Muscle layer of duodenum (tissue), 2 donors: ENCODE data around the gene HTR3A.

ENCODE experiments used
- H3K27ac ChIP-seq: one replicate; pipeline ENCODE4 v1.7.0; 2013; ENCODE audit warnings: mild to moderate bottlenecking, low read length
- H3K27me3 ChIP-seq: one replicate; pipeline ENCODE4 v1.7.0; 2013; ENCODE audit warnings: low read depth, mild to moderate bottlenecking, control low read depth, low read length
- H3K36me3 ChIP-seq, 2 donors: one replicate each; pipeline ENCODE4 v1.7.0; 2013; ENCODE audit warnings: low read length in 2 of 2, control low read depth in 1 of 2, mild to moderate bottlenecking in 1 of 2; ENCODE audit not compliant: insufficient read depth in 2 of 2, control insufficient read depth in 1 of 2
- H3K4me1 ChIP-seq, 2 donors: one replicate each; pipeline ENCODE4 v1.7.0; 2013; ENCODE audit warnings: low read length in 2 of 2, mild to moderate bottlenecking in 2 of 2, control low read depth in 1 of 2, moderate library complexity in 1 of 2; ENCODE audit not compliant: insufficient read depth in 2 of 2, control insufficient read depth in 1 of 2
- H3K4me3 ChIP-seq, 2 donors: one replicate each; pipeline ENCODE4 v1.7.0; 2013; ENCODE audit warnings: low read length in 2 of 2, low read depth in 1 of 2, mild to moderate bottlenecking in 1 of 2
- H3K9me3 ChIP-seq, 2 donors: one replicate each; pipeline ENCODE4 v1.7.0; 2013; ENCODE audit warnings: low read length in 2 of 2, control low read depth in 1 of 2, mild to moderate bottlenecking in 1 of 2; ENCODE audit not compliant: control insufficient read depth in 1 of 2
- donor health status: healthy.

Gene HTR3A

GRCh38 chr11:113949891-113950290 lies 25.0 kb upstream of the HTR3A start:
- Histone ChIP-seq H3K4me1 (no peaks in the 10 kb centered on the region), H3K27ac (no peak overlapping the region), H3K9me3 (no peaks in the 10 kb centered on the region), H3K36me3 (no peaks in the 10 kb centered on the region), H3K4me3 (no peak overlapping the region), H3K27me3 (no peaks in the 10 kb centered on the region)

- Histone ChIP-seq H3K27ac (no peak overlapping the region), H3K36me3 (no peaks in the 10 kb centered on the region), H3K9me3 (no peaks in the 10 kb centered on the region), H3K27me3 (no peaks in the 10 kb centered on the region), H3K4me3 (no peak overlapping the region), H3K4me1 (no peaks in the 10 kb centered on the region)
Measured at GRCh38 chr11:113951537-113951936, 23.4 kb upstream of the HTR3A start.

- Histone ChIP-seq H3K27ac (no peak overlapping the region), H3K4me1 (no peaks in the 10 kb centered on the region), H3K36me3 (no peaks in the 10 kb centered on the region), H3K4me3 (no peak overlapping the region), H3K27me3 (no peaks in the 10 kb centered on the region), H3K9me3 (no peaks in the 10 kb centered on the region)
Measured at GRCh38 chr11:113952070-113952469, 22.8 kb upstream of the HTR3A start.

- Histone ChIP-seq H3K9me3 (no peaks in the 10 kb centered on the region), H3K27me3 (no peaks in the 10 kb centered on the region), H3K36me3 (no peaks in the 10 kb centered on the region), H3K4me1 (no peaks in the 10 kb centered on the region), H3K27ac (no peak overlapping the region), H3K4me3 (no peak overlapping the region)
Measured at GRCh38 chr11:113952588-113952987, 22.3 kb upstream of the HTR3A start.

- H3K4me1 ChIP-seq, result no peaks in the 10 kb centered on the region
- no peaks in the 10 kb centered on the region for H3K27me3 ChIP-seq
- H3K27ac ChIP-seq, result no peak overlapping the region
- H3K36me3 ChIP-seq, result no peaks in the 10 kb centered on the region
- H3K4me3 ChIP-seq, result no peak overlapping the region
- H3K9me3 ChIP-seq, result no peaks in the 10 kb centered on the region
Measured at GRCh38 chr11:113954235-113954634, 20.7 kb upstream of the HTR3A start.

- Histone ChIP-seq H3K4me1 (no peaks in the 10 kb centered on the region), H3K4me3 (no peak overlapping the region), H3K27me3 (no peaks in the 10 kb centered on the region), H3K36me3 (no peaks in the 10 kb centered on the region), H3K27ac (no peak overlapping the region), H3K9me3 (no peaks in the 10 kb centered on the region)
Measured at GRCh38 chr11:113956986-113957385, 17.9 kb upstream of the HTR3A start.

- no peak overlapping the region for H3K4me3 ChIP-seq
- H3K27ac ChIP-seq, result no peak overlapping the region
- H3K4me1 ChIP-seq, result no peaks in the 10 kb centered on the region
- H3K9me3 ChIP-seq, result no peaks in the 10 kb centered on the region
- H3K27me3 ChIP-seq, result no peaks in the 10 kb centered on the region
- no peaks in the 10 kb centered on the region for H3K36me3 ChIP-seq
Measured at GRCh38 chr11:113960702-113961330, 14.1 kb upstream of the HTR3A start.

GRCh38 chr11:113967361-113967760 lies 7.5 kb upstream of the HTR3A start:
- no peak overlapping the region for H3K4me3 ChIP-seq
- H3K4me1 ChIP-seq, result no peaks in the 10 kb centered on the region
- H3K36me3 ChIP-seq, result no peaks in the 10 kb centered on the region
- no peaks in the 10 kb centered on the region for H3K27me3 ChIP-seq
- H3K27ac ChIP-seq, result no peak overlapping the region
- H3K9me3 ChIP-seq, result no peaks in the 10 kb centered on the region

GRCh38 chr11:113971506-113972195 lies 3.3 kb upstream of the HTR3A start:
- no peak overlapping the region for H3K4me3 ChIP-seq
- H3K27me3 ChIP-seq, result no peaks in the 10 kb centered on the region
- H3K9me3 ChIP-seq, result no peaks in the 10 kb centered on the region
- H3K36me3 ChIP-seq, result no peaks in the 10 kb centered on the region
- H3K27ac ChIP-seq, result no peak overlapping the region
- no peaks in the 10 kb centered on the region for H3K4me1 ChIP-seq

- H3K27ac ChIP-seq, result no peak overlapping the region
- H3K4me3 ChIP-seq, result no peak overlapping the region
- H3K27me3 ChIP-seq, result no peaks in the 10 kb centered on the region
- H3K36me3 ChIP-seq, result no peaks in the 10 kb centered on the region
- H3K9me3 ChIP-seq, result no peaks in the 10 kb centered on the region
- H3K4me1 ChIP-seq, result no peaks in the 10 kb centered on the region
Measured at GRCh38 chr11:113977071-113977490, 2.2 kb downstream of the HTR3A start.

GRCh38 chr11:113977701-113978100 lies 2.8 kb downstream of the HTR3A start:
- Histone ChIP-seq H3K4me1 (no peaks in the 10 kb centered on the region), H3K4me3 (no peak overlapping the region), H3K27me3 (no peaks in the 10 kb centered on the region), H3K27ac (no peak overlapping the region), H3K9me3 (no peaks in the 10 kb centered on the region), H3K36me3 (no peaks in the 10 kb centered on the region)

- no peaks in the 10 kb centered on the region for H3K4me1 ChIP-seq
- no peak overlapping the region for H3K4me3 ChIP-seq
- no peaks in the 10 kb centered on the region for H3K9me3 ChIP-seq
- no peaks in the 10 kb centered on the region for H3K36me3 ChIP-seq
- no peak overlapping the region for H3K27ac ChIP-seq
- no peaks in the 10 kb centered on the region for H3K27me3 ChIP-seq
Measured at GRCh38 chr11:113979431-113979830, 4.5 kb downstream of the HTR3A start.
